Muscle of back (tissue), 13 donors: ENCODE results near the gene LCOR. TPM values are rescaled to one million over a fixed set of nuclear protein-coding genes. Genes with fewer than 3 reads are reported as not detected.
"Not testable (repeated sequence)": the region's sequence is repeated elsewhere in the genome, so short reads cannot be mapped to it uniquely, and the experiment has no call there.

Source experiments
- DNase-seq, 3 donors: peaks; one replicate each; pipeline versions ENCODE4 v3.0.0 to v3.0.0-alpha.2; 2013
- long read RNA-seq, 9 donors: transcript quantifications; one replicate each; lab custom pipeline, GENCODE V29; 2026
- polyA plus RNA-seq, 10 donors: library from polyadenylated mRNA; unstranded; fragments of 120-200 nt; gene quantifications; one replicate each; pipeline ENCODE4 v1.2.1, GENCODE V29; 2013; ENCODE audit not compliant: insufficient read length in 10 of 10

The LCOR gene
- 10 to 100 TPM; 10.5 to 18.9 (median 14.8) TPM for polyA plus RNA-seq
- long read RNA-seq, donor 1, full-length matches to known transcripts: 2 of 2 reads
- long read RNA-seq, donor 1, partial matches to known transcripts: 0 of 2 reads
- long read RNA-seq, donor 1, other reads (novel, unspliced or antisense): 0 of 2 reads
- long read RNA-seq, donor 2, full-length matches to known transcripts: 7 of 7 reads
- long read RNA-seq, donor 2, partial matches to known transcripts: 0 of 7 reads
- long read RNA-seq, donor 2, other reads (novel, unspliced or antisense): 0 of 7 reads
- long read RNA-seq, donor 3: 0 reads
- long read RNA-seq, donor 4, partial matches to known transcripts: 9 of 9 reads
- long read RNA-seq, donor 4, other reads (novel, unspliced or antisense): 0 of 9 reads
- long read RNA-seq, donor 5, full-length matches to known transcripts: 4 of 4 reads
- long read RNA-seq, donor 5, partial matches to known transcripts: 0 of 4 reads
- long read RNA-seq, donor 5, other reads (novel, unspliced or antisense): 0 of 4 reads
- long read RNA-seq, donor 6, full-length matches to known transcripts: 2 of 2 reads
- long read RNA-seq, donor 6, partial matches to known transcripts: 0 of 2 reads
- long read RNA-seq, donor 6, other reads (novel, unspliced or antisense): 0 of 2 reads
- long read RNA-seq, donor 7, full-length matches to known transcripts: 2 of 2 reads
- long read RNA-seq, donor 7, partial matches to known transcripts: 0 of 2 reads
- long read RNA-seq, donor 7, other reads (novel, unspliced or antisense): 0 of 2 reads
- long read RNA-seq, donor 8, full-length matches to known transcripts: 1 of 1 reads
- long read RNA-seq, donor 8, partial matches to known transcripts: 0 of 1 reads
- long read RNA-seq, donor 8, other reads (novel, unspliced or antisense): 0 of 1 reads
- long read RNA-seq, donor 9, full-length matches to known transcripts: 2 of 2 reads
- long read RNA-seq, donor 9, partial matches to known transcripts: 0 of 2 reads
- long read RNA-seq, donor 9, other reads (novel, unspliced or antisense): 0 of 2 reads

- DNase-seq: peak; percentile 95 to 98 (median 95)
Measured at GRCh38 chr10:96831867-96832720, at the start of gene LCOR. Gene LCOR (plus strand): TSS chr10:96832298. CDS start chr10:96949058, 116,760 bp downstream.

- DNase-seq: no peak
Measured at GRCh38 chr10:96784253-96784652, 47.8 kb upstream of the LCOR start.

GRCh38 chr10:96789571-96790108 lies 42.5 kb upstream of the LCOR start:
- peak in 1 of 3 donors; percentile 18 for DNase-seq

DNA sequence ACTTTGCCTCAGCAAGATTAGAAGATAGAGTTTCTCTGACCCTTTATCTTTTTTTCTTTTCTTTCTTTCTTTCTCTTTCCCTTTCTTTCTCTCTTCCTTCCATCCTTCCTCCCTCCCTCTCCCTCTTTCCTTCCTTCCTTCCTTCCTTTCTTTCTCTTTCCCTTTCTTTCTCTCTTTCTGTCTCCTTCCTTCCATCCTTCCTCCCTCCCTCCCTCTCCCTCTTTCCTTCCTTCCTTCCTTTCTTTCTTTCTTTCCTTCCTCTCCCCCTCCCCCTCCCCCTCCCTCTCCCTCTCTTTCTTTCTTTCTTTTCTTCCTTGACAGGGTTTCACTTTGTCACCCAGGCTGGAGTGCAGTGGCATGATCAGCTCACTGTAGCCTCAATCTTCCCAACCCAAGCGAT lies 40.2 kb upstream of the LCOR start:
- no peak for DNase-seq

DNA sequence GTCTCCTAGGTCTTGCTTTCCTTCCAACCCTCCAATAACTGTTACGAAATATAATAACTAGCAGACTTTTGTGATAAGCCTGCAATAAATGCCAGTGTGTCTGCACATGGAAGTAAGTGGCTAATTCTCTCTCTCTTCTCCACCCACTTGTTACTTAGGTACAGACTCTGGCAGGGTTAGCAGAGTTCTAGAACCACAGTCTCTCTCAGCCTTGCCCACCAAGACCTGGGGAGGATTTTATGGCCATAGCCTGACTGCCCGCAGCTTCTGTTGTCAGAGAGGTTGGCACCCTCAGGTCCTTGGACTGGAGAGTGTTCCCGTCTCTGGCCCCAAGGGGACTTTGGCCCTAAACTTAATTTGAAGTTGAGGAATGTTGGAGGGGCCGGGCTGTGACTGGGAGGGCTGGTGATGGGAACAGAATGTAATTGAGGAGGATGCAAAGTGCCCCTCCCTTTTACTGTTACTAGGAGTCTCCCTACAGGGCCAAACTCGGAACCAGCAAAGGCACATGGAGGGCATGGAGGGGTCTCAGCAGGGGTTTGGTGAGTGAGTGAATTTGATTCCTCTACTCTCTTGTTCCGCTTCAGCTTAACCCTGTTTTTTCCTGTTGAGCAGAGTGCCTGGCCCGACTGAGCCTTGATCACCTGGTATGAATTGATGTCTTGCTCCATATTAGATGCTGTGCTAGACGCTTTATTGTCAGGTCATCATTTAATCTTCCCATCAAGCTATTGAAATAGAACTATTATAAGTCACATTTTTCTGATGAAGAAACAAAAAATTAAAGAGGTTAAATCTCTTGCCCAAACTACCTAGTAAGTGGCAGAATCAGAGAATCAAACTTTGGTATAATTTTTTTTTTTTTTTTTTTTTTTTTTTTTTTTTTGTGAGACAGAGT lies 37.0 kb upstream of the LCOR start:
- no peak for DNase-seq

DNA sequence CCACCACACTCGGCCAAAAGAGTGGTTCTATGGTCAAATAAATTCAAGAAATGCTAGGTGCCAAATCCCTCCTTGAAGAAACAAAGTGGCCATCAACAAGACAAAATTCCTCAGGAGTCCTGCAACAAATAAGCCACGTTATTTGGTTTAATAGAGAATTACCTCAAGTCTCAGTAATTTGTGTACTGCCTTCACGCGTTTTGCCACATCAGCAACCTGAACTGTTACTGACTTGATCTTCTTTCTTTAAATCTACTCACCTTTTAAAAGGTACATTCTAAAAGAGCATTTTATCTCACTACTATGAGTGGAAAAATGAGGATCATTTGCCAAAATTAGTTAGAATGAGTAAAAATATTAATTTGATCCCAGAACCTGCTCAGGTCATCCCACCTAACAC lies 34.6 kb upstream of the LCOR start:
- DNase-seq: no peak

DNA sequence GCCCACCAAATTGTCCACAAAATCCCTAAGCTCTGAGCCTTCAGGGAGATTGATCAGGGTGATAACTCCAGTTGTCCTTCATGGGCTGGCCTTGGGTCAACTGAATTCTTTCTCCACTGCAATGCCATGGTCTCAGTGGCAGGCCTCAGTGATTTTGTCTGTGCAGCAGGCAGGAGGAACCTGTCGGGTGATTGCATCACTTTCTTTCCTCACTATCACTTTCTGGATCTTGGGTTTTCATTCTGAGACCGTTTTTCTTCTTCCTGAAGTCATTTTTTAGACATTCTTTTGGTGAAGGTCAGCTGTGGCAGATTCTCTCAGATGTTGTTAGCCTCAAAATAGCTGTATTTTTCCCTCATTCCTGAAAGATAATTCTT lies 28.8 kb upstream of the LCOR start:
- no peak for DNase-seq

GRCh38 chr10:96814264-96814663 lies 17.8 kb upstream of the LCOR start:
- peak in 1 of 3 donors; percentile 68 for DNase-seq

DNA sequence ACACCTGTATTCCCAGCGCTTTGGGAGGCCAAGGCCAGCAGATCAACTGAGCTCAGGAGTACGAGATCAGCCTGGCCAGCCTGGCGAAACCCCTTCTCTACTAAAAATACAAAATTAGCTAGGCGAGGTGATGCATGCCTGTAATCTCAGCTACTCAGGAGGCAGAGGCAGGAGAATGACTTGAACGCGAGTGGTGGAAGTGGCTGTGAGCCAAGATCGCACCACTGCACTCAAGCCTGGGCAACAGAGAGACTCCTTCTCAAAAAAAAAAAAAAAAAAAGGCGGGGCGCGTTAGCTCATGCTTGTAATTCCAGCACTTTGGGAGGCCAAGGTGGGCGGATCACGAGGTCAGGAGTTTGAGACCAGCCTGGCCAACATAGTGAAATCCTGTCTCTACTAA lies 13.1 kb upstream of the LCOR start:
- not testable (repeated sequence) for DNase-seq

- no peak for DNase-seq
Measured at GRCh38 chr10:96820765-96821164, 11.3 kb upstream of the LCOR start.

- no peak for DNase-seq
Measured at GRCh38 chr10:96826438-96826837, 5.7 kb upstream of the LCOR start.

DNA sequence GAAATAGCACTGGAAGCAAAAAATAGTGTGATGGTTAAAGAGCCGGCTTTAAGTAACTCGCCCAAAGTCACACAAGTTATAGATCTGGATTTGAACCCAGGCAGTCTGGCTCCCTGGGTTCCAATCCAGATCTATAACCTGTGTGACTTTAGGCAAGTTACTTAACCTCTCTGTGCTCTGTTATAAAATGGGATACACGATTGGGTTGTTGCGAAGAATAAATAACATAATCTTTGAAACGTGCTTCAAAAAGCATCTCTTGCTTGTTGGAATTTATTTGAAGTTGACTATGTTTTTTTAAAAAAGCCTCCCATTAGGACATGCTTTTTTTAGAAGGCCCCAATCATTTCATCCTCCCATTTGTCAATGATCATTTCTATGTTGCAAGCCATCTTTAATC lies 3.5 kb upstream of the LCOR start:
- no peak for DNase-seq

GRCh38 chr10:96829029-96829773 lies 2.9 kb upstream of the LCOR start:
- DNase-seq: no peak

GRCh38 chr10:96830511-96831199 lies 1.4 kb upstream of the LCOR start:
- peak; percentile 58 to 76 (median 72) for DNase-seq

DNA sequence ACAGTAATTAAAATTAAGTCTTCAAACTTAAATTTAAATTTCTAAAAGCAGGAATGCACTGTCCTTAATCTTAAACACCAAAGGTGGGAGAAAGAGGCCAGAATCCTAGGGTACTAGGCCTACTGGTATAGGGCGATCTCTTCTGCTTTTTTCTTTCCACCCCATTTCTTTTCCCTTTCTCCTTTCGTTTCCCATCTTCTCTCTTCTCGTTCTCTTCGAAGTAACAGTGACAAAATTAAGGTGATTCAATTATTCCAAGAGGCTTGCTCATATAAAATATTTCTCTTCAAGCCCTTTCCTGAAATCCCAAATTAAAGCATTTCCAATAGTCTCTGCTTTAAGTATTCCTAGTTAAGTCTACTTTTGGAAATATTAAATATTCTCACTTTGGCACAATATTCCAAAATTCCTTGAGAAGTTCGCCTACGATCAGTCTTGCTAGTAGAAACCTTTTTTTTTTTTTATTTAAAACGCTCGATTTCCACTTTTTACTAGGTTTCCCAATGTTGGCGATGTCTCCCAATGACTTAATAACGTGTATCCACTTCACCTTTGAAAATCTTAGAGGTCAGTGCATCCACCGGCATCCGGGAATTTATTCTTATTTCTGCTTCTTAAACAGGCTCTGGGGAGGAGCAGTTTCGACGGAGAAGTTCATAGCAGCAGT lies 765 bp upstream of the LCOR start:
- no peak for DNase-seq

- DNase-seq: peak; percentile 85 to 94 (median 91)
Measured at GRCh38 chr10:96832721-96833219, 672 bp downstream of the LCOR start.

- peak in 2 of 3 donors; percentile 25 to 67 for DNase-seq
Measured at GRCh38 chr10:96833220-96834001, 1.3 kb downstream of the LCOR start.
